ENCODE measurements around the gene OR10A3. TPM values are rescaled to one million over a fixed set of nuclear protein-coding genes. Genes with fewer than 3 reads are reported as not detected.

OR10A3 gene
- total RNA-seq, 1 donor from 2014 or later: not detected

DNA sequence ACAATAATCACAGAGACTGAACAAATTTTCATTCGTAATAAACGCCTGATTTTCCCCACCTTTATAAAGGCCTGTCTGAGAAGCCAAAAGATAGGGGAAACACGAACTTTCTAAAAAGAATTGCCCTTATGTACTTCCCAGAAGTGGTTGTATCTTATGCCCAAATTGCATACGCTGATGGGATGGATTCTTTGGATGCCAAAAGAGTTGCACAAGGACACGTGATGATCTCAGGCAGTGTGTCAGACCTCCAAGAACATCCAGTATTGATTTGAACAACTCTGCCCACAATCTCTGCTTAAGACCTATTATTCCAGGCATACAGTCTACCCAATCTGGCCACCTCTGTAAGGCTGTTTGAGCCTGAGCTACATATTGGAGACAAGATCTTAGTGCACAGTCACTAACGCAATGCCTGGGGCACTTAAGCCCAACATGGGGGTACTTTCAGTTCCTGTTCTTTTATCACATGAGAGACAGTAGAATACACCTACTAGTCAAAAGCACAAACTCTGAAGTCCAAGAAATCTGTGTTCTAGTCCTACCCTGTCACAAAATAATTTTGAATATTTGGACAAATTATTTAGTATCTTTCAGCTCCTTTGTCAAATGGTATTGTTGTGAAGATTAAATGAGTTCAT, 49.3 kb downstream of the OR10A3 start:
- H3K36me3 ChIP-seq (ENCODE audit: insufficient read depth, low read length): no peaks in the 10 kb centered on the region
- H3K9ac ChIP-seq (ENCODE audit: low read length): peak overlapping the region; percentile 12
- no peaks in the 10 kb centered on the region for H3K36me3 Mint-ChIP-seq (ENCODE audit: low read depth, unreplicated experiment)
- no peak overlapping the region for H3K4me3 ChIP-seq (ENCODE audit: insufficient read depth, low read depth, low read length)
- H3K9me3 Mint-ChIP-seq (ENCODE audit: unreplicated experiment): no peaks in the 10 kb centered on the region
- H3K4me3 Mint-ChIP-seq (ENCODE audit: unreplicated experiment): no peak overlapping the region
- H3K27me3 ChIP-seq (ENCODE audit: insufficient read depth, low read length): peaks cover 3% of the 10 kb centered on the region
- H3K79me2 ChIP-seq (ENCODE audit: insufficient read depth, low read length): no peaks in the 10 kb centered on the region
- H3K9me3 ChIP-seq (ENCODE audit: insufficient read depth, low read depth, low read length): no peaks in the 10 kb centered on the region
- H3K4me1 Mint-ChIP-seq (ENCODE audit: low read depth, unreplicated experiment): peaks cover 25% of the 10 kb centered on the region
- H4K20me1 ChIP-seq (ENCODE audit: insufficient read depth, low read length): no peaks in the 10 kb centered on the region
- peak overlapping the region; percentile 31 for H3K4me2 ChIP-seq (ENCODE audit: low read length)
- no peaks in the 10 kb centered on the region for H3K4me1 ChIP-seq (ENCODE audit: insufficient read depth, low read length)
- H3K27ac Mint-ChIP-seq (ENCODE audit: unreplicated experiment): peak overlapping the region; percentile 88
- DNase-seq (ENCODE audit: low read depth) (peak; percentile 46), FAIRE-seq (peak; percentile 34)
- H3K27ac ChIP-seq (ENCODE audit: low read depth, low read length): no peak overlapping the region
- peak overlapping the region; percentile 60 for H2AFZ ChIP-seq (ENCODE audit: low read depth, low read length)
- no peaks in the 10 kb centered on the region for H3K27me3 Mint-ChIP-seq (ENCODE audit: low read depth, unreplicated experiment)
- TF ChIP-seq EZH2 (IDR thresholded peaks at IDR 0.05; ENCODE audit: insufficient read depth, low read length): no peak
- TF ChIP-seq, protein P1, sequence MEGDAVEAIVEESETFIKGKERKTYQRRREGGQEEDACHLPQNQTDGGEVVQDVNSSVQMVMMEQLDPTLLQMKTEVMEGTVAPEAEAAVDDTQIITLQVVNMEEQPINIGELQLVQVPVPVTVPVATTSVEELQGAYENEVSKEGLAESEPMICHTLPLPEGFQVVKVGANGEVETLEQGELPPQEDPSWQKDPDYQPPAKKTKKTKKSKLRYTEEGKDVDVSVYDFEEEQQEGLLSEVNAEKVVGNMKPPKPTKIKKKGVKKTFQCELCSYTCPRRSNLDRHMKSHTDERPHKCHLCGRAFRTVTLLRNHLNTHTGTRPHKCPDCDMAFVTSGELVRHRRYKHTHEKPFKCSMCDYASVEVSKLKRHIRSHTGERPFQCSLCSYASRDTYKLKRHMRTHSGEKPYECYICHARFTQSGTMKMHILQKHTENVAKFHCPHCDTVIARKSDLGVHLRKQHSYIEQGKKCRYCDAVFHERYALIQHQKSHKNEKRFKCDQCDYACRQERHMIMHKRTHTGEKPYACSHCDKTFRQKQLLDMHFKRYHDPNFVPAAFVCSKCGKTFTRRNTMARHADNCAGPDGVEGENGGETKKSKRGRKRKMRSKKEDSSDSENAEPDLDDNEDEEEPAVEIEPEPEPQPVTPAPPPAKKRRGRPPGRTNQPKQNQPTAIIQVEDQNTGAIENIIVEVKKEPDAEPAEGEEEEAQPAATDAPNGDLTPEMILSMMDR (IDR thresholded peaks at IDR 0.05; ENCODE audit: insufficient read depth, low read depth, low read length): no peak

DNA sequence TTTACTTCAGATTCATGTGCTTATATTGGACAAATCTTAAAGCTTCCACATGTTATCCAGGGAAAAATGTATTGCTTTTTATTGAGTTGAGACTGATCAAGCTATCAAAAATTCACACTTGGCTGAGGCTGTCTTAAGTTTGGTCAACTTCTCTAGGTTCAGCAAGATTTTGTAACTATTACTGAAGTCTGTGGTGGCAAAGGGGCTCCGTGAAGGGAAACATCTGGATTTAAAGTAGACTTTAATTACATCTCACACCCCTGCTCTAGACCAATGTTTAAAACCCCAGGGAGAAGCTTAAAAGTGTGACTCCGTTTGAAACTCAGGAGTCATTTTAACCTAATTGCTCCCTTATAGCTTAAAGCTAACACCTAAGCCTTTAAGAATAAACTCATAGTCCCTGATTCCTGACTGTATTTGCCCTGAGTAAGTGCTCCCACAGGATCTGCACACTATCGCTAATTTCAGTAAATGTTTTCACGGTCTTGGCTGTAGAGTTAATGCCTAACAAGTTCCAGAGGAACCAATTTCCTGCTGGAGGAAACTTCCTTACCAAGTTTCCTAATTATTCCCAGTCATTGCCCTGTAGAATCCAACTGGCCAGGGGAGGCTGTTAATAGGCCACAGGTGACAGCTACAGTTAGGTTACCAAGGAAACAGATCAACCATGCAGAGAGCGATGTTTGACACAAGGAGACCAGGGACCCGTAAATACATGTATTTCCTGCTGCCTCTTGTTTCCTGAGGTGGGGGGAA, 50.9 kb downstream of the OR10A3 start:
- no peak overlapping the region for H3K27ac ChIP-seq (ENCODE audit: low read depth, low read length)
- DNase-seq (ENCODE audit: low read depth) (no peak), FAIRE-seq (no peak)
- no peak overlapping the region for H2AFZ ChIP-seq (ENCODE audit: low read depth, low read length)
- H3K4me1 ChIP-seq (ENCODE audit: insufficient read depth, low read length): no peaks in the 10 kb centered on the region
- Mint-ChIP-seq H3K27ac (ENCODE audit: unreplicated experiment) (no peak overlapping the region), H3K36me3 (ENCODE audit: low read depth, unreplicated experiment) (no peaks in the 10 kb centered on the region), H3K4me1 (ENCODE audit: low read depth, unreplicated experiment) (peaks cover 23% of the 10 kb centered on the region), H3K9me3 (ENCODE audit: unreplicated experiment) (no peaks in the 10 kb centered on the region), H3K4me3 (ENCODE audit: unreplicated experiment) (no peak overlapping the region), H3K27me3 (ENCODE audit: low read depth, unreplicated experiment) (no peaks in the 10 kb centered on the region)
- no peak overlapping the region for H3K4me3 ChIP-seq (ENCODE audit: insufficient read depth, low read depth, low read length)
- no peaks in the 10 kb centered on the region for H3K36me3 ChIP-seq (ENCODE audit: insufficient read depth, low read length)
- no peaks in the 10 kb centered on the region for H3K79me2 ChIP-seq (ENCODE audit: insufficient read depth, low read length)
- no peak overlapping the region for H3K4me2 ChIP-seq (ENCODE audit: low read length)
- no peak overlapping the region for H3K9ac ChIP-seq (ENCODE audit: low read length)
- TF ChIP-seq, protein P1 (IDR thresholded peaks at IDR 0.05; ENCODE audit: insufficient read depth, low read depth, low read length): no peak
- TF ChIP-seq EZH2 (IDR thresholded peaks at IDR 0.05; ENCODE audit: insufficient read depth, low read length): no peak
- H4K20me1 ChIP-seq (ENCODE audit: insufficient read depth, low read length): no peaks in the 10 kb centered on the region
- peaks cover 3% of the 10 kb centered on the region for H3K27me3 ChIP-seq (ENCODE audit: insufficient read depth, low read length)
- H3K9me3 ChIP-seq (ENCODE audit: insufficient read depth, low read depth, low read length): no peaks in the 10 kb centered on the region

DNA sequence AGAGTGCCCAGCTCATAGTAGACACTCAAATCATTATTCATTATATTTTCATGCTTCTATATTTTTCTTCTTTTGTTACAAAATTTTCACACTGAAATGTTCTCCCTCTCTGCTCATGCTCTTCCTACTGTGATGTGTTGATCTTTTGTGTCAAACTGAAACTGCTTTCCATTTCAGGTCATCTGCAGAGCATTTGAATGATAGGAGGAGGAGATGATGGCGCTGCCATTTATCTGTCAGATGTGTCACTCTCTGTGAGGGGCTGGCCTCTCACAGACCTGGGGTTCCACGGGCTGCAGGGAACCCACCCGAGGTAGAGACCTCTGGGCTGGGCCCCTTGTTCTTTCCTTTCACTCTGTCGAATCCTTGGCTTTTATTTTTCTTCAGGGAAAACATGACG, 51.5 kb downstream of the OR10A3 start:
- Histone ChIP-seq H3K27ac (ENCODE audit: low read depth, low read length) (no peak overlapping the region), H3K4me2 (ENCODE audit: low read length) (no peak overlapping the region), H2AFZ (ENCODE audit: low read depth, low read length) (no peak overlapping the region), H3K4me3 (ENCODE audit: insufficient read depth, low read depth, low read length) (no peak overlapping the region), H3K4me1 (ENCODE audit: insufficient read depth, low read length) (no peaks in the 10 kb centered on the region), H4K20me1 (ENCODE audit: insufficient read depth, low read length) (no peaks in the 10 kb centered on the region), H3K36me3 (ENCODE audit: insufficient read depth, low read length) (no peaks in the 10 kb centered on the region), H3K79me2 (ENCODE audit: insufficient read depth, low read length) (no peaks in the 10 kb centered on the region), H3K9ac (ENCODE audit: low read length) (no peak overlapping the region), H3K27me3 (ENCODE audit: insufficient read depth, low read length) (peaks cover 3% of the 10 kb centered on the region), H3K9me3 (ENCODE audit: insufficient read depth, low read depth, low read length) (no peaks in the 10 kb centered on the region)
- H3K4me1 Mint-ChIP-seq (ENCODE audit: low read depth, unreplicated experiment): peaks cover 18% of the 10 kb centered on the region
- H3K27ac Mint-ChIP-seq (ENCODE audit: unreplicated experiment): no peak overlapping the region
- no peak for TF ChIP-seq EZH2 (IDR thresholded peaks at IDR 0.05; ENCODE audit: insufficient read depth, low read length)
- TF ChIP-seq, protein P1 (IDR thresholded peaks at IDR 0.05; ENCODE audit: insufficient read depth, low read depth, low read length): no peak
- H3K4me3 Mint-ChIP-seq (ENCODE audit: unreplicated experiment): no peak overlapping the region
- no peaks in the 10 kb centered on the region for H3K9me3 Mint-ChIP-seq (ENCODE audit: unreplicated experiment)
- H3K27me3 Mint-ChIP-seq (ENCODE audit: low read depth, unreplicated experiment): no peaks in the 10 kb centered on the region
- no peak for FAIRE-seq
- no peaks in the 10 kb centered on the region for H3K36me3 Mint-ChIP-seq (ENCODE audit: low read depth, unreplicated experiment)
- DNase-seq (ENCODE audit: low read depth): no peak

Data from astrocyte (in vitro differentiated cells and primary cell).